HepG2 (cell line): Measurements from ENCODE around the gene CSMD2. TPM values are rescaled to one million over a fixed set of nuclear protein-coding genes. Genes with fewer than 3 reads are reported as not detected.

Experiments
- BORCS8-MEF2B ChIP-seq: sonication (generic); formaldehyde crosslinking; IDR thresholded peaks from 2 replicates; pipeline ENCODE4 v1.8.0; 2022; ENCODE audit warnings: mild to moderate bottlenecking, missing genetic modification reagents
- DMTF1 ChIP-seq: sonication (generic); formaldehyde crosslinking; IDR thresholded peaks from 2 replicates; pipeline ENCODE4 v1.4.0; 2020; ENCODE audit warnings: mild to moderate bottlenecking, missing genetic modification reagents
- DPF2 ChIP-seq: sonication (generic); formaldehyde crosslinking; IDR thresholded peaks from 2 replicates; pipeline ENCODE4 v1.4.0; 2020; ENCODE audit warnings: mild to moderate bottlenecking, low read depth, missing genetic modification reagents, borderline replicate concordance
- HMGXB4 ChIP-seq, 2 experiments: sonication (generic) in 1 of 2; formaldehyde crosslinking in 1 of 2; IDR thresholded peaks; 2 replicates each; pipeline versions ENCODE4 v1.4.0 to v1.6.1; 2018 to 2020; ENCODE audit warnings: missing genetic modification reagents in 2 of 2, borderline replicate concordance in 1 of 2, low read depth in 1 of 2, mild to moderate bottlenecking in 1 of 2, missing biosample characterization in 1 of 2
- KLF15 ChIP-seq: sonication (generic); formaldehyde crosslinking; IDR thresholded peaks from 2 replicates; pipeline ENCODE4 v1.8.1; 2023; ENCODE audit warnings: borderline replicate concordance, mild to moderate bottlenecking, inconsistent platforms, missing genetic modification reagents, mixed read lengths
- PHF20 ChIP-seq: sonication (generic); formaldehyde crosslinking; IDR thresholded peaks from 2 replicates; pipeline ENCODE4 v1.5.0; 2020; ENCODE audit warnings: mild to moderate bottlenecking, missing genetic modification reagents
- SP4 ChIP-seq: sonication (generic); formaldehyde crosslinking; IDR thresholded peaks from 2 replicates; pipeline ENCODE4 v1.8.1; 2023; ENCODE audit warnings: mild to moderate bottlenecking, missing genetic modification reagents
- TFAP4 ChIP-seq: sonication (generic); IDR thresholded peaks from 2 replicates; pipeline ENCODE4 v1.6.1; 2016; ENCODE audit warnings: low read depth, borderline replicate concordance
- TMF1 ChIP-seq: sonication (generic); formaldehyde crosslinking; IDR thresholded peaks from 2 replicates; pipeline ENCODE4 v1.8.1; 2022; ENCODE audit warnings: low read depth, missing genetic modification reagents
- ZMYM4 ChIP-seq: sonication (generic); formaldehyde crosslinking; IDR thresholded peaks from 2 replicates; pipeline ENCODE4 v1.8.1; 2023; ENCODE audit warnings: mild to moderate bottlenecking, missing genetic modification reagents
- ZNF609 ChIP-seq: sonication (generic); formaldehyde crosslinking; IDR thresholded peaks from 2 replicates; pipeline ENCODE4 v1.4.0; 2020; ENCODE audit warnings: mild to moderate bottlenecking, missing genetic modification reagents, borderline replicate concordance
- ZNF790 ChIP-seq: sonication (generic); formaldehyde crosslinking; IDR thresholded peaks from 2 replicates; pipeline ENCODE4 v1.8.0; 2022; ENCODE audit warnings: missing genetic modification reagents, mild to moderate bottlenecking, borderline replicate concordance
- ZNF841 ChIP-seq: sonication (generic); formaldehyde crosslinking; IDR thresholded peaks from 2 replicates; pipeline ENCODE4 v1.8.1; 2023; ENCODE audit warnings: missing genetic modification reagents, borderline replicate concordance
- ZSCAN25 ChIP-seq: sonication (generic); formaldehyde crosslinking; IDR thresholded peaks from 2 replicates; pipeline ENCODE4 v1.8.0; 2022; ENCODE audit warnings: mild to moderate bottlenecking, missing genetic modification reagents
- polyA plus RNA-seq, 8 experiments: library from polyadenylated mRNA; depleted of rRNA in 3 of 8; stranded (reverse) in 7 of 8; unstranded in 1 of 8; fragments of >200 nt; fragmentation: Illumina TruSeq in 4 of 8; extraction: Trizol in 4 of 8; gene quantifications; 2 replicates each; pipeline versions ENCODE4 v1.2.1 to v1.2.3, GENCODE V29; 2011 to 2016; ENCODE audit warnings: low read depth in 4 of 8, missing spikeins in 1 of 8, mixed read lengths in 1 of 8; ENCODE audit not compliant: insufficient read depth in 1 of 8
- total RNA-seq, 5 experiments: library from RNA; depleted of rRNA; stranded (reverse); fragments of >200 nt; fragmentation: Illumina TruSeq; extraction: Trizol; gene quantifications; 2 replicates each; pipeline ENCODE4 v1.2.3, GENCODE V29; 2016; ENCODE audit warnings: low read depth in 1 of 5
- TF ChIP-seq, protein P1 (sequence below): sonication (generic); formaldehyde crosslinking; IDR thresholded peaks from 2 replicates; pipeline ENCODE4 v1.5.1; 2020; ENCODE audit warnings: missing genetic modification reagents, mild to moderate bottlenecking, borderline replicate concordance

The CSMD2 gene
- total and polyA plus RNA-seq, 2 of the 13 experiments (the other 11 are each of a cell fraction or from before 2014, with no cell fraction given), result not detected

GRCh38 chr1:33472269-33472980, 692.6 kb downstream of the CSMD2 start, which contains the start of gene ZSCAN20 (continued):
- 0 out of 2 replicates have a peak, but pooled peaks have one; percentile 54 for TF ChIP-seq DMTF1 (CRISPR knock-in tag)
- peak; percentile 40; the same call in 1 of the 2 replicates for TF ChIP-seq ZMYM4
- no peak for TF ChIP-seq KLF15 (CRISPR knock-in tag)
- TF ChIP-seq ZNF609, result peak; percentile 24; the same call in 1 of the 2 replicates
- TF ChIP-seq ZSCAN25 (CRISPR knock-in tag), result no peak
- no peak for TF ChIP-seq ZNF841 (CRISPR knock-in tag)
- TF ChIP-seq DPF2 (CRISPR knock-in tag), result peak; percentile 42; the same call in 1 of the 2 replicates
- peak; percentile 34; the same call in 1 of the 2 replicates for TF ChIP-seq TFAP4
- TF ChIP-seq TMF1 (CRISPR knock-in tag), result no peak
- peak; percentile 92 for TF ChIP-seq SP4 (CRISPR knock-in tag)
- TF ChIP-seq BORCS8-MEF2B (CRISPR knock-in tag), result peak; percentile 62; the same call in 1 of the 2 replicates
- TF ChIP-seq ZNF790 (CRISPR knock-in tag), result no peak
- peak; percentile 79 for TF ChIP-seq PHF20
- TF ChIP-seq, protein P1, sequence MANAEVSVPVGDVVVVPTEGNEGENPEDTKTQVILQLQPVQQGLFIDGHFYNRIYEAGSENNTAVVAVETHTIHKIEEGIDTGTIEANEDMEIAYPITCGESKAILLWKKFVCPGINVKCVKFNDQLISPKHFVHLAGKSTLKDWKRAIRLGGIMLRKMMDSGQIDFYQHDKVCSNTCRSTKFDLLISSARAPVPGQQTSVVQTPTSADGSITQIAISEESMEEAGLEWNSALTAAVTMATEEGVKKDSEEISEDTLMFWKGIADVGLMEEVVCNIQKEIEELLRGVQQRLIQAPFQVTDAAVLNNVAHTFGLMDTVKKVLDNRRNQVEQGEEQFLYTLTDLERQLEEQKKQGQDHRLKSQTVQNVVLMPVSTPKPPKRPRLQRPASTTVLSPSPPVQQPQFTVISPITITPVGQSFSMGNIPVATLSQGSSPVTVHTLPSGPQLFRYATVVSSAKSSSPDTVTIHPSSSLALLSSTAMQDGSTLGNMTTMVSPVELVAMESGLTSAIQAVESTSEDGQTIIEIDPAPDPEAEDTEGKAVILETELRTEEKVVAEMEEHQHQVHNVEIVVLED (CRISPR knock-in tag), result peak; percentile 77
- TF ChIP-seq HMGXB4 (CRISPR knock-in tag; IDR thresholded peaks at IDR 0.05; ENCODE audit: borderline replicate concordance in 1 of 2, low read depth in 1 of 2), result peak; percentile 40 to 68; a peak in 3 of 4 replicates
